Stimulated activated CD4-positive, alpha-beta T cell treated with anti-CD3 and anti-CD28 coated beads, Interleukin-1b, Interleukin-23, amount 100 ng/mL, for 48 hours (primary cell): ENCODE results near the gene TAX1BP3.

Source experiments
- DNase-seq: peaks from one replicate; pipeline ENCODE4 v3.0.0-alpha.2; 2020

Gene TAX1BP3

GRCh38 chr17:3657874-3658783, 10.2 kb downstream of the TAX1BP3 start:
- no peak for DNase-seq

- DNase-seq: no peak
Measured at GRCh38 chr17:3657588-3657869, 10.8 kb downstream of the TAX1BP3 start.

DNA sequence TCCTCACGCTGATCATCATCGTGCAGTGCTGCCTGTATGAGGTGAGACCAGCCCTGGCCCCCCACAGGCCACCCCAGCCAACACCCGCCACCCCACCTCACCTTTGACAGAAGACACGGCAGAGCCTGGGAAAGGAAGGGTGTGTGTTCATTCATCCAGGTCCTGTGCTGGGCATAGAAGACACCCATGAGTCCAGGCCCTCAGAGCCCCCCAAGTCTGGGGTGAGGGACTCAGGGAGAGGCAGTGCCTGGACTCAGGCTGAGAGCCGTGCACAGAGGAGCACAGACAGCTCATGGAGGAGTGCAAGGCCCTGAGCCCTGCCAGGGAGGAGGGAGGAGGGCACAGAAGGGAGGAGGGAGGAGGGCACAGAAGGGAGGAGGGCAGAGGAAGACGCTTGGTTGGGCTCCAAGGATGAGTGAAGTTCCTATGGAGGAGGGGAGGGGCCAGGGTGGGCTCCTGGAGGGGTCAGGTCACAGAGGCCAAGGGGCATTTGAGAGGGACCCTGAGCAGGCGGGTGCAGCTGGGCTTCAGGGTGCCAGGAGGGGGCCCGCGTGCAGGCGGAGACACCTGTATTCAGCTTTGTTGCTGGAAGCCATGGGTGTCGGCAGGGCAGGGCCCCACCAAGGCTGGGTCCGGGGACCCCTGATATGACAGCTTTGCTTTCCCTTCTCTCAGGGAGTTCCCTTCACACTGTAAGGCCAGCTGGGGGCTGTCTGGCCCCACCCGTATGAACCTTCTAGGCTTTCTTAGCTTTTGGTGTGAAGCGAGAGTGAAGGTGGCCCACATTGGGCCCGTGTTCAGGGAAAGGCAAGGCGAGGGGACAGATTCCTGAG, 11.4 kb downstream of the TAX1BP3 start:
- no peak for DNase-seq

DNA sequence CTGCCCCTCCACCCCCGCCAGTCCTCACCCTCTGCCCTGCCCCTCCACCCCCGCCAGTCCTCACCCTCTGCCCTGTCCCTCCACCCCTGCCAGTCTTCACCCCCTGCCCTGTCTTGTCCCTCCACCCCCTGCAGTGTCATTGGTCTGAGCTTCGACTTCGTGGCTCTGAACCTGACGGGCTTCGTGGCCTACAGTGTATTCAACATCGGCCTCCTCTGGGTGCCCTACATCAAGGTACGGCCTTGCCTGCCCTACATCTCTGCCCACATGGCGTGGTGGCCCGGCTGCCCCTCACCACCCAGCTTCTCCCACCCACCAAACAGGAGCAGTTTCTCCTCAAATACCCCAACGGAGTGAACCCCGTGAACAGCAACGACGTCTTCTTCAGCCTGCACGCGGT, 12.0 kb downstream of the TAX1BP3 start:
- DNase-seq: no peak

DNA sequence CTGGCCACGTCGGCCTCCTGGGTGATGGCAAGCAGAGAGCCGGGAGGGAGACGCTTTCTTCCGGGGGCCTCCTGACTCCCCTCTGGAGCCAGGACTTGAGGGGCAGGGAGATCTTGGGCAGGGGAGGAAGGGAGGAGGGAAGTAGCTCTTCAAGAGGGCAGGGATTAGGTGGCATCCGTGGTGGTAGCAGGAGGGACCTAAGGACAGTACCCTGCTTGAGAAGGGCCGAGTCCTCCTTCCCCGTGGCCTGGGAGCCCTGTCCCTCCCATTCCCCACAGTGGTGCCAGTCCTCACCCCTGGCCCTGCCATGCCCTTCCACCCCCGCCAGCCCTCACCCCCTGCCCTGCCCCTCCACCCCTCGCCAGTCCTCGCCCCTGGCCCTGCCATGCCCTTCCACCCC, 12.6 kb downstream of the TAX1BP3 start:
- DNase-seq: no peak

GRCh38 chr17:3647769-3648555, 20.4 kb downstream of the TAX1BP3 start:
- DNase-seq: peak; percentile 55

DNA sequence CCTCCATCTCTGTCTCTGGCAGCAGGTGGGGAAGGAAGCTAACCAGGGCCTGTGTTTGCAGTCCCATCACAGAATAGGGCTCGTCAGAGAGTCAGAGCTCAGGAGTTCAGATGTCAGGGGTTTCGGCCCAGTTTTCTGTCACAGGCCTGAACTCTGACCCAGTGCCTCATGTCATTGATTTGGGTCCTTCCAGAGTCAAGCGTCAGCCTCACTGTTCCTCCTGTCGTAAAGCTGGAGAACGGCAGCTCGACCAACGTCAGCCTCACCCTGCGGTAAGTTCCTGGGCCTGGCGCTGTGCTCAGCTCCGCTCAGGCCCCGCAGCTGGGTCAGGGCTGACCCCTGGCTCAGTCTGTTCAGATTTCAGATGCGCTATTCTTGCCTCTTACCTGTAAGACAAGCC, 21.1 kb downstream of the TAX1BP3 start:
- DNase-seq: no peak

DNA sequence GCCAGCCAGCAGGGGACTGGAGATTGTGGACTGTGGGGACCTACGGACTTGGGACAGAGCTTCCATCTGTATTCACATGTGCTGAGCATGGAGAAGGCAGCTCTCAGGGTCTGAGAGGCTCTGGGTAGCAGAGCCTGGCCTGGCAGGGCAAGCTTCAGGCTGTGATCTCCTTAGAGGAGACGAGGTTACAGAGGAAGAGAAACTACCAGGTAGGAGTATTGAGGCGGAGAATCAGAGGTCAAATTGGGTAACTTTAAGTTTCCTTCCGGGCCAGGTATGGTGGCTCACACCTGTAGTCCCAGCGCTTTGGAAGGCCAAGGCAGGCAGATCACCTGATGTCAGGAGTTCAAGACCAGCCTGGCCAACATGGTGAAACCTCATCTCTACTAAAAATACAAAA, 23.1 kb downstream of the TAX1BP3 start:
- DNase-seq: no peak

GRCh38 chr17:3643889-3644349, 24.5 kb downstream of the TAX1BP3 start:
- peak; percentile 21 for DNase-seq

DNA sequence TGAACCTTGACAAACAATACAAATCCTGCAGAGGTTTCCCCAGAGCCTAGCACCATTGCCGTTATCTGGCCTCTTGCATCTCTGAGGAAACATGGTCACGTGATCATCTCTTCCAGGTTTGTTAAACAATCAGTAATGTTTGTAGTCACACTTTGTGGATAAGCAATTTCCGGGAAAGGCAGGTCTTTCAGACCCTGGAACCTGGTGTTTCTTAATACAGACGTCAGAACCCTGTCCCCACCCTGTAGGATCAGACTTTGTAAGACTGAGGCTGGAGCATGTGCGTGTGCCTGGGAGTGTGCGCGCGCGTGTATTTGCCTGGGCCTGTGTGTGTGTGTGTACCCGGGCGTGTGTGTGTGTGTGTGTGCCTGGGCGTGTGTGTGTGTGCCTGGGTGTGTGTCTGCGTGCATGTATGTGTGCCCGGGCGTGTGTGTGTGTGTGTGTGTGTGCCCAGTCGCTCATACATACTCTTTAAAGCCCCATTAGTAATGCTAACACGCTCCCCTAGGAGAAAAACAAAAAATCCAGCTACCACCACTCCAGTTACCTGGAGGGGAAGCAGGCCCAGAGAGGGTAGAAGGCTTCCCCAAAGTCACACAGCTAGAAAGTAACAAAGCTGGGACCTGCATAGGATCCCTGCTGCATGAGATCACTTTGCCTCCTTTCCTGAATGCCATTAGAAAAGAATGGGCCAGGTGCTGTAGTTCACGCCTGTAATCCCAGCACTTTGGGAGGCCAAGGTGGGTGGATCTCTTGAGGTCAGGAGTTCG, 26.5 kb downstream of the TAX1BP3 start:
- no peak for DNase-seq

GRCh38 chr17:3641014-3641413, 27.4 kb downstream of the TAX1BP3 start:
- no peak for DNase-seq

DNA sequence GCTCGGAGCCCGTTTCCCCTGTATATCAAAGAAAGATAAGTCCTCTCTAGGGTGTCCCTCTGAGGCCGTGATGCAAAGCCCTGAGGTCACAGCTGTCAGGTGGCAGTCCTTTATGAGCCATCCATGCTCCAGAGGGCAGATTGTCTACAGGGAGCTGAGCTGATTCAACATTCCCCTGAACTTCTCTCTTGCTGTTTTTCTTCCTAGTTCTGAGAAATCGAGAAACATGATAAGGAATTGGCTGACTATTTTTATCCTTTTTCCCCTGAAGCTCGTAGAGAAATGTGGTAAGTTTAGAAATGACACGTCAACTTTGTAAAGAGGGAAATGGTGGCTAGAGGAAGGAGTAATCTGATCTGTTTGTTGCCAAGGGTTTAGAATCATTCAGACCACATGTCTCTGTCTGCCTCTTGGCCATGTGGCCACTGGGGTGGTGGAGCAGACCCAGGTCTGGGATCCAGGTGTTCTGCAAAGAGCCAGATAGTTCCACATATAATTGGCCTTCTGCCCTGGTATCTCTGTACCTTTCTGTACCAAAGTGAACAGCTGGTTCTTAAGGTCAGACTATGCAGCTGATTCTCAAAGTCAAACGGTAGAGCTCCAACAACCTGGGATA, 28.3 kb downstream of the TAX1BP3 start:
- DNase-seq: peak; percentile 53

- peak; percentile 11 for DNase-seq
Measured at GRCh38 chr17:3636908-3637373, 31.4 kb downstream of the TAX1BP3 start.

GRCh38 chr17:3636154-3636907, 32.0 kb downstream of the TAX1BP3 start, which contains the start of the genes CTNS and SHPK:
TSS of gene CTNS (plus strand) at chr17:3636760. CDS start at chr17:3640207, 3,447 bp downstream.
TSS of gene SHPK (minus strand) at chr17:3636250. CDS start at chr17:3636219, 31 bp downstream.
- peak; percentile 95 for DNase-seq

DNA sequence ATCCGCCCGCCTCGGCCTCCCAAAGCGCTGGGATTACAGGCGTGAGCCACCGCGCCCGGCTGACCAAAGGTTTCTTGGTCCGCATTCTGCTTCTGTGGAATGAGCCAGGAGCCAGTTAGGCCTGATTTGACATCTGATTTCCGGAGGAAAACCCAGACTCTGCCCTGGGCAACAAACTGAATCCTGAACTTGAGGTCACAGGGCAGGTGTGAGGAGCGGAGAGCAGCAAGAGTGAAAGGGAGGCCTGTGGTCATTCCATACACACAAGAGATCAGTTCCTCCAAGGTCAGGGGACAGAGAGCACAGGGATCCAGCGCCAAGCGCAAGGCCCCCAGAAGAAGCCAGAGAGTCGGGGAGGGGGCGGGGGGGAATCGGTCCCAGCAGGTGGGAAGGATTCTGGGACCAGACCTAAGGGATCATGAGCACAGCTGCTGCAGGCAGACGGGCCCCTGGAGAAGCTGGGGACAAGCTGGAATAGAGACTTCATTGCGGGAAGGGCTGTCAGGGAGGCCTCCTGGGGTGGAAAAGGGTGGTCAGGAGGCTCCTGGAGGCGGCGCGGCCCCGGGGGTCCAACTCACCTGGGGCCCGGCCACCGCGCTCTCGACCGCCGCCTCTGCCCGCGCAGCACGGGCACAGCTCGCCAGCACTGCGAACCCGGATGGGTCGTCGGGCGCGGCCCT, 32.8 kb downstream of the TAX1BP3 start:
- no peak for DNase-seq

DNA sequence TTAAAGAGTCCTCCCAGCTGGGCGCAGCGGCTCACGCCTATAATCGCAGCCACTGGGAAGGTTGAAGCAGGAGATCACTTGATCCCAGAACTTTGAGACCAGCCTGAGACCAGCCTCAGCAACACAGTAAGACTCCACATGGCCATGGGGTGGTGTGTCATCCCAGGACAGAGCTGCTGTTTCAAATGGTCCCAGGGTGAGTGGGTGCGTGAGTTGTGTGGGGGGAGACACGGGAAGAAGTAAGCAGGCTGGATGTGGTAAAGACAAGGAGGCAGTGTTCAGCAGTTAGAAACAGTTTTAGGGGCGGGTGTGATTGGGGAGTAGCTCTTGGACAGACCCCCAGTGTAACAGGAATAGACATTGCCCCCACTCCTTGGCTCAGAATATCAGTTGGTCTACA, 36.1 kb downstream of the TAX1BP3 start:
- DNase-seq: no peak

DNA sequence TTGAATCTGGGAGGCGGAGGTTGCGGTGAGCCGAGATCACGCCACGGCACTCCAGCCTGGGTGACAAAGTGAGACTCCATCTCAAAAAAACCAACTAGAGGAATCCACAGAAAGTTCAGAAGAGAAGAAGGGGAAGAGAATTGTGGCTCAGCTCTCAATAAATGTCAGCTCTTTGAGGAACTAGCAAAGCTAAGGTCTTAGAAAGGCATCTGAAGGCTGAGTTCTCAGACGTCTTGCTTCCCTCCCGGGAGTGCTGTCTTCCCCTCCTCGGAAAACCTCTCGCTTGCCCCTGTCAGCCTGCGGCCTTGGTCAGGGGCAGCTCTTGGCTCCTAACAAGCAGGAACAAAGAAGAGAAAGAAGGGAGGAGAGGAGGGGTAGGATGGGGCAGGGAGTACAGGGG, 37.6 kb downstream of the TAX1BP3 start:
- no peak for DNase-seq

- DNase-seq: no peak
Measured at GRCh38 chr17:3627769-3628167, 40.6 kb downstream of the TAX1BP3 start.

GRCh38 chr17:3626831-3627768, 41.3 kb downstream of the TAX1BP3 start:
- DNase-seq: no peak
